GM18517 (cell line): ENCODE data around the gene NR2F1.
A peak's percentile ranks its signal among the peaks of the same experiment; 100 is the strongest.
"Not testable (repeated sequence)": the region's sequence is repeated elsewhere in the genome, so short reads cannot be mapped to it uniquely, and the experiment has no call there.

Experiments used
- ATAC-seq: cut with Tn5 transposase; IDR thresholded peaks from one replicate; pipeline ENCODE4 v1.9.1; 2021; ENCODE audit warnings: mild to moderate bottlenecking, moderate library complexity; ENCODE audit not compliant: unreplicated experiment

Gene NR2F1

GRCh38 chr5:93582677-93583438 lies at the start of gene NR2F1:
Gene NR2F1 (plus strand): TSS chr5:93583222. CDS start chr5:93585024, 1,802 bp downstream.
- peak; percentile 44 for ATAC-seq

- no peak for ATAC-seq
Observed at GRCh38 chr5:93545872-93546271, 37.1 kb upstream of the NR2F1 start.

GRCh38 chr5:93549594-93549993 lies 33.4 kb upstream of the NR2F1 start:
- ATAC-seq: not testable (repeated sequence)

GRCh38 chr5:93557021-93557604 lies 25.9 kb upstream of the NR2F1 start:
- no peak for ATAC-seq

GRCh38 chr5:93566091-93566490 lies 16.9 kb upstream of the NR2F1 start:
- ATAC-seq: no peak

- ATAC-seq: no peak
Observed at GRCh38 chr5:93567424-93567823, 15.6 kb upstream of the NR2F1 start.

- no peak for ATAC-seq
Observed at GRCh38 chr5:93569300-93570160, 13.5 kb upstream of the NR2F1 start.

- no peak for ATAC-seq
Observed at GRCh38 chr5:93570294-93571113, 12.5 kb upstream of the NR2F1 start.

GRCh38 chr5:93571114-93571949 lies 11.7 kb upstream of the NR2F1 start:
- no peak for ATAC-seq

- ATAC-seq: no peak
Observed at GRCh38 chr5:93572101-93572607, 10.9 kb upstream of the NR2F1 start.

GRCh38 chr5:93572608-93573353 lies 10.2 kb upstream of the NR2F1 start:
- no peak for ATAC-seq

GRCh38 chr5:93573354-93574351 lies 9.4 kb upstream of the NR2F1 start:
- no peak for ATAC-seq

GRCh38 chr5:93574491-93575305 lies 8.3 kb upstream of the NR2F1 start:
- no peak for ATAC-seq

- ATAC-seq: no peak
Observed at GRCh38 chr5:93575461-93576414, 7.3 kb upstream of the NR2F1 start.

- ATAC-seq: no peak
Observed at GRCh38 chr5:93576994-93577853, 5.8 kb upstream of the NR2F1 start.
